Keratinocyte (primary cell): ENCODE measurements around the gene JAKMIP3. TPM values are rescaled to one million over a fixed set of nuclear protein-coding genes. Genes with fewer than 3 reads are reported as not detected.

ENCODE experiments used
- DNase-seq: peaks from one replicate; pipeline ENCODE4 v3.0.0-alpha.2; 2011; ENCODE audit warnings: low read depth, missing footprints, low spot score
- FAIRE-seq: peaks from 2 replicates; lab custom pipeline; 2011; peaks lifted over from hg19 to GRCh38; lab: Jason Lieb, UNC
- H2AFZ ChIP-seq: 2 replicates; pipeline ENCODE4 v1.6.0; 2012; ENCODE audit warnings: low read length, control low read depth, inconsistent platforms; ENCODE audit not compliant: control insufficient read depth
- H3K27ac ChIP-seq: 2 replicates; pipeline ENCODE4 v1.5.1; 2011; ENCODE audit warnings: low read length; ENCODE audit not compliant: control insufficient read depth, insufficient read depth
- H3K27me3 ChIP-seq: 3 replicates; pipeline ENCODE4 v1.6.0; 2011; ENCODE audit warnings: low read length; ENCODE audit not compliant: control insufficient read depth, insufficient read depth; ENCODE audit errors: extremely low read depth
- H3K36me3 ChIP-seq, 2 experiments: 2 replicates in 1 of 2; 3 replicates in 1 of 2; pipeline ENCODE4 v1.5.1; 2011; ENCODE audit warnings: low read length in 2 of 2, mild to moderate bottlenecking in 1 of 2; ENCODE audit not compliant: control insufficient read depth in 2 of 2, insufficient read depth in 2 of 2; ENCODE audit errors: extremely low read depth in 1 of 2
- H3K4me1 ChIP-seq: 3 replicates; pipeline ENCODE4 v1.5.1; 2011; ENCODE audit warnings: low read length; ENCODE audit not compliant: control insufficient read depth, insufficient read depth; ENCODE audit errors: extremely low read depth
- H3K4me2 ChIP-seq: 3 replicates; pipeline ENCODE4 v1.6.0; 2011; ENCODE audit warnings: low read depth, low read length; ENCODE audit not compliant: control insufficient read depth, insufficient read depth; ENCODE audit errors: extremely low read depth
- H3K4me3 ChIP-seq, 3 experiments: fragments of 200-600 bp in 1 of 3; sonication (generic) in 1 of 3; 2 replicates in 2 of 3; 3 replicates in 1 of 3; pipeline ENCODE4 v1.5.1; 2011 to 2016; ENCODE audit warnings: low read length in 3 of 3, mild to moderate bottlenecking in 3 of 3, control low read depth in 2 of 3, inconsistent platforms in 1 of 3, low read depth in 1 of 3, mixed read lengths in 1 of 3, mixed run types in 1 of 3, moderate library complexity in 1 of 3; ENCODE audit not compliant: control insufficient read depth in 2 of 3, insufficient read depth in 2 of 3; ENCODE audit errors: extremely low read depth in 1 of 3
- H3K79me2 ChIP-seq: 2 replicates; pipeline ENCODE4 v1.6.0; 2012; ENCODE audit warnings: low read length; ENCODE audit not compliant: control insufficient read depth, insufficient read depth
- H3K9ac ChIP-seq: 3 replicates; pipeline ENCODE4 v1.6.0; 2011; ENCODE audit warnings: low read length; ENCODE audit not compliant: control insufficient read depth, insufficient read depth; ENCODE audit errors: extremely low read depth
- H3K9me1 ChIP-seq: 3 replicates; pipeline ENCODE4 v1.6.0; 2011; ENCODE audit warnings: low read length; ENCODE audit not compliant: control insufficient read depth, insufficient read depth; ENCODE audit errors: extremely low read depth
- H3K9me3 ChIP-seq: 2 replicates; pipeline ENCODE4 v1.5.1; 2012; ENCODE audit warnings: low read depth, low read length; ENCODE audit not compliant: control insufficient read depth
- H4K20me1 ChIP-seq: 3 replicates; pipeline ENCODE4 v1.6.0; 2011; ENCODE audit warnings: low read length; ENCODE audit not compliant: control insufficient read depth, insufficient read depth; ENCODE audit errors: extremely low read depth
- EZH2 ChIP-seq: IDR thresholded peaks from one replicate; pipeline ENCODE4 v1.6.1; 2012; ENCODE audit warnings: inconsistent platforms, mild to moderate bottlenecking, low read length, moderate library complexity
- dilution Hi-C: fragments of 300-500 bp; cut with MboI; formaldehyde crosslinking; loops from one replicate; pipeline ENCODE4 v1.7.0; 2020; ENCODE audit warnings: low sequenced_read_pairs; ENCODE audit not compliant: extremely low pct_ligation_motif_present
- polyA plus RNA-seq, 5 experiments: library from polyadenylated mRNA; depleted of rRNA in 3 of 5; stranded (reverse) in 3 of 5; stranded (forward) in 1 of 5; unstranded in 1 of 5; fragments of >200 nt; gene quantifications; 1 replicate in 1 of 5; 2 replicates in 3 of 5; 3 replicates in 1 of 5; pipeline versions ENCODE4 v1.2.1 to v1.2.3, GENCODE V29; 2011 to 2012; ENCODE audit warnings: missing spikeins in 2 of 5, low read depth in 1 of 5, low replicate concordance in 1 of 5
- TF ChIP-seq, protein P1 (sequence below), 3 experiments: IDR thresholded peaks in 1 of 3; conservative IDR thresholded peaks in 1 of 3; optimal IDR thresholded peaks in 1 of 3; 2 replicates in 2 of 3; 3 replicates in 1 of 3; pipeline versions ENCODE3 to v1.5.1; 2011; ENCODE audit warnings: low read length in 3 of 3, mild to moderate bottlenecking in 3 of 3, moderate library complexity in 2 of 3, control low read depth in 1 of 3, inconsistent platforms in 1 of 3; ENCODE audit not compliant: insufficient read depth in 2 of 3; ENCODE audit errors: extremely low read depth in 1 of 3

JAKMIP3 gene
- polyA plus RNA-seq, 1 donor (not counting 4 experiments of a cell fraction or from before 2014, with no cell fraction given), result 0.05 TPM

DNA sequence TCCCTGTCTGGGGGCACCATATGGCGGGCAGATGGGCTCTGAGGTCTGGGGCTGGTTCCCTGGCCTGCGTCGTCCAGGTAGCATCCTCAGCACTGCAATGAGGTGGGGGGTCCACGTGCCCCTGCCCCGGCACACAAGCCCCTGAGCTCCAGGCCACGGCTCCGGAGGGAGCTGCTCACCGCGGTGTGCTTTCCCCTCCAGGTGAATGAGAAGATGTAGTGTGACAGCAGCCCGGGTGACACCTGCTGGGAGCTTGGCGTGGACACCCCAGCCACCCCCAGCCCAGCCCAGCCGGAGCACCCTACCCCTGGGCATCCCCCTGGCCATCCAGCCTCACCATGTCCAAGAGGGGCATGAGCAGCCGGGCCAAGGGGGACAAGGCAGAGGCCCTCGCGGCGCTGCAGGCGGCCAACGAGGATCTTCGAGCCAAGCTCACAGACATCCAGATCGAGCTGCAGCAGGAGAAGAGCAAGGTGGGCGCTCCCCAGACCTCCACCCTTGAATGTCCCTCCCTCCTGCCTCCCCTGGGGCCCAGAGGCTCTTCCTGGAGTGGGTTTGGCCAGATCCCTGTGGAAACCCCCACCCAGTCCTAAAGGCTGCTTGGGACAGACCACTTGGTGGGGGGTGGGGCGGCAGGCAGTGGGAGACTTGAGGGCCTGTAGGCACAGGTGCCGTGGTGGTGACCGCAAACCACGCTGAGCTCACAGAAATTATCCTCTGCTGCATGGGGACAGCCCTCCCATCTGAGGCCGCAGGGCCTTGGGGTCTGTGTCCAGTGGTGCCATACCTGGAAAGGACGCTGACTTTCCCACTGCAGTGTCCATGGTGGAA lies 38.9 kb downstream of the JAKMIP3 start:
- no peak overlapping the region for H3K9ac ChIP-seq

DNA sequence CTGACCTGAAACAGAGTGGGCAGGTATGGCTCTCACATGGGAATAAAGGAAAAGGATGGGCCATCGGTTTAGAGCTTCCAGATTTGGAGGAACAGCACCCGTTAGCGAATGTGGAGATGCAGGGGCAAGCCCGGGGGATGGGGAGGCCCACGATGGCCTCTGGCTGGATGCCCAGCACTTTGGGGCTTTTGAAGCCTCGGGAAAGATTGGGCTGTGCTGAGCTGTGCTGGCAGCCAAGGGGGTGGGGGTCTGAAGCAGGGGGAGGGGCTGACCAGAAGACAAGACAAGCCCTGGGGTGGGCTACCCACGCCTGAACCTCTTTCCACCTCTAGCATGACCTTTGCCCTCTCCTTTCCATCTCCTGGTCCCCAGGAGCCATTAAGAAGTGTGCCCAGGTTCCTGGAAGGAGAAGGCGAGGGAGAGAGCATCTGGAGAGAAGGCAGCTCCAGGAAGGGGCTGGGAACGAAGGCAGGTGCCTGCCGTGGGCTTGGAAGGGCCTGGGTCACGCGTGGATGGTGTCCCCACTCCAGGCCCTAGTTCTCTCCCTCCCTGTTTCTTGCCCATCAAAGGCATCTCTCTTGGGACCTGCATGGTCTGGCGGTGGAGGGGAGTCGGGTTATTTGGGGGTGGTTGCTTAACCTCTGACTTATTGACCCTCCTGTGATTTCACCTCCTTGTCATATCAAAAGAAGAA lies 39.7 kb downstream of the JAKMIP3 start:
- no peak overlapping the region for H3K27ac ChIP-seq
- no peak overlapping the region for H3K4me3 ChIP-seq
- H3K79me2 ChIP-seq, result no peaks in the 10 kb centered on the region
- H4K20me1 ChIP-seq, result no peaks in the 10 kb centered on the region
- no peaks in the 10 kb centered on the region for H3K4me1 ChIP-seq
- H3K27me3 ChIP-seq, result no peaks in the 10 kb centered on the region
- TF ChIP-seq, protein P1, sequence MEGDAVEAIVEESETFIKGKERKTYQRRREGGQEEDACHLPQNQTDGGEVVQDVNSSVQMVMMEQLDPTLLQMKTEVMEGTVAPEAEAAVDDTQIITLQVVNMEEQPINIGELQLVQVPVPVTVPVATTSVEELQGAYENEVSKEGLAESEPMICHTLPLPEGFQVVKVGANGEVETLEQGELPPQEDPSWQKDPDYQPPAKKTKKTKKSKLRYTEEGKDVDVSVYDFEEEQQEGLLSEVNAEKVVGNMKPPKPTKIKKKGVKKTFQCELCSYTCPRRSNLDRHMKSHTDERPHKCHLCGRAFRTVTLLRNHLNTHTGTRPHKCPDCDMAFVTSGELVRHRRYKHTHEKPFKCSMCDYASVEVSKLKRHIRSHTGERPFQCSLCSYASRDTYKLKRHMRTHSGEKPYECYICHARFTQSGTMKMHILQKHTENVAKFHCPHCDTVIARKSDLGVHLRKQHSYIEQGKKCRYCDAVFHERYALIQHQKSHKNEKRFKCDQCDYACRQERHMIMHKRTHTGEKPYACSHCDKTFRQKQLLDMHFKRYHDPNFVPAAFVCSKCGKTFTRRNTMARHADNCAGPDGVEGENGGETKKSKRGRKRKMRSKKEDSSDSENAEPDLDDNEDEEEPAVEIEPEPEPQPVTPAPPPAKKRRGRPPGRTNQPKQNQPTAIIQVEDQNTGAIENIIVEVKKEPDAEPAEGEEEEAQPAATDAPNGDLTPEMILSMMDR (optimal IDR thresholded peaks at IDR 0.05 in 1 of 3, IDR thresholded peaks at IDR 0.05 in 1 of 3, conservative IDR thresholded peaks at IDR 0.05 in 1 of 3; ENCODE audit: extremely low read depth in 1 of 3, insufficient read depth in 2 of 3, low read length in 3 of 3), result no peak
- TF ChIP-seq EZH2, result no peak
- DNase-seq (no peak), FAIRE-seq (no peak)
- no peak overlapping the region for H3K4me2 ChIP-seq
- dilution Hi-C loops, result no loop called here
- H3K36me3 ChIP-seq, result no peaks in the 10 kb centered on the region
- no peaks in the 10 kb centered on the region for H3K9me1 ChIP-seq
- H3K9me3 ChIP-seq, result no peaks in the 10 kb centered on the region
- no peak overlapping the region for H3K9ac ChIP-seq
- no peak overlapping the region for H2AFZ ChIP-seq

More for the DNA sequence above, 38.9 kb downstream of the JAKMIP3 start:
- FAIRE-seq, result no peak
- Histone ChIP-seq H2AFZ (no peak overlapping the region), H3K9me1 (no peaks in the 10 kb centered on the region), H3K27ac (no peak overlapping the region), H3K4me1 (no peaks in the 10 kb centered on the region), H4K20me1 (no peaks in the 10 kb centered on the region), H3K9me3 (no peaks in the 10 kb centered on the region), H3K4me2 (no peak overlapping the region), H3K27me3 (no peaks in the 10 kb centered on the region), H3K79me2 (no peaks in the 10 kb centered on the region), H3K4me3 (no peak overlapping the region), H3K36me3 (no peaks in the 10 kb centered on the region)
- TF ChIP-seq, protein P1 (optimal IDR thresholded peaks at IDR 0.05 in 1 of 3, IDR thresholded peaks at IDR 0.05 in 1 of 3, conservative IDR thresholded peaks at IDR 0.05 in 1 of 3; ENCODE audit: extremely low read depth in 1 of 3, insufficient read depth in 2 of 3, low read length in 3 of 3), result no peak
- TF ChIP-seq EZH2, result no peak
- dilution Hi-C loops, result no loop called here
- no peak for DNase-seq
